HG03565 (cell line): ENCODE results near the gene CORO2A.

Experiments used
- ATAC-seq: cut with Tn5 transposase; IDR thresholded peaks from one replicate; pipeline ENCODE4 v1.9.1; 2021; ENCODE audit warnings: mild to moderate bottlenecking, moderate library complexity; ENCODE audit not compliant: unreplicated experiment

CORO2A gene

DNA sequence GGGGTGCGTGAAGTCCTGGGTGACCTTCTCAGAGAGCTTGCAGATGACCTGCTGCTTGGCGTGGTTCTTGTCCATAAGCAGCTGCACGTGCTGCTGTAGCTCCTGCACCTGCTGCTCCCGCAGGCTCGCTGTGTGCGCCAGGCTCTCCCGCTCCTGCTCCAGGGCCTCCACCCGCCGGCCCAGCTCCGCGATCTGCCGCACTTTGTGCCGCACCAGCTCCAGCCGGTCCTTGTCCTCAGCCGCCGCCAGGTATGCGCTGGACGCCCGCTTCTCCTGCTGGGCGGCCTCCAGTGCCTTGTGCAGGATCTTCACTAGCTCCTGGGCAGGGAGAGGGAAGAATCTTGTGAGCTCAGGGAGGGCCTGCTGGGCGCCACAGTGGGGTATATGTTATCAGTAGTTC is 28.5 kb upstream of the CORO2A start:
- no peak for ATAC-seq

DNA sequence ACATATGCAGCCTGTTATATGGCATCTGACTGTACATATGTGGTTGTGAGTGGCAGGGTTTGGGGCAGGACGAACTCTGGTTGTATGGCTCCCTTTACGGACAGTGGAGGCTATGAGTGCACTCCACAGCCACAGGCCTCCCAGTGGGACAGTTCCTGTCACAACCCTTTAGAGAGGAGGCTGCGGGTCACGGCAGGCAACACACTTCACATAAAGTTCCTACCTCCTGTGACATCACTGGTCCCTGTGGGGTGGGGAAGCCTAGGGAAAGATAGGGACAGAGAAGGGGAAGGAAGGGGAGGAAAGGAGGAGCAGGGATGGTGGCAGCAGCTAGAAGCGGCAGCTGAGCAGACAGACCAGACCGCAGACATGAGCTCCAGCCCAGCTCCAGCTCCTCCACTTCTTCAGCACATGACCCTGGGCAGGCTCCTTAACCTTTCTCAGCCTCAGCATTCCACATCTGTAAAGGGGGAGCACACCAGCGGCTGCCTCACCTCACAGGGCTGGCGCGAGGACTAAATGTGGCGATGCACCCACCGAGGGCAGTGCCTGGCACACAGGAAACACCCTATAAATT is 27.4 kb upstream of the CORO2A start:
- no peak for ATAC-seq

GRCh38 chr9:98219364-98219716 is 26.9 kb upstream of the CORO2A start:
- ATAC-seq, result no peak

DNA sequence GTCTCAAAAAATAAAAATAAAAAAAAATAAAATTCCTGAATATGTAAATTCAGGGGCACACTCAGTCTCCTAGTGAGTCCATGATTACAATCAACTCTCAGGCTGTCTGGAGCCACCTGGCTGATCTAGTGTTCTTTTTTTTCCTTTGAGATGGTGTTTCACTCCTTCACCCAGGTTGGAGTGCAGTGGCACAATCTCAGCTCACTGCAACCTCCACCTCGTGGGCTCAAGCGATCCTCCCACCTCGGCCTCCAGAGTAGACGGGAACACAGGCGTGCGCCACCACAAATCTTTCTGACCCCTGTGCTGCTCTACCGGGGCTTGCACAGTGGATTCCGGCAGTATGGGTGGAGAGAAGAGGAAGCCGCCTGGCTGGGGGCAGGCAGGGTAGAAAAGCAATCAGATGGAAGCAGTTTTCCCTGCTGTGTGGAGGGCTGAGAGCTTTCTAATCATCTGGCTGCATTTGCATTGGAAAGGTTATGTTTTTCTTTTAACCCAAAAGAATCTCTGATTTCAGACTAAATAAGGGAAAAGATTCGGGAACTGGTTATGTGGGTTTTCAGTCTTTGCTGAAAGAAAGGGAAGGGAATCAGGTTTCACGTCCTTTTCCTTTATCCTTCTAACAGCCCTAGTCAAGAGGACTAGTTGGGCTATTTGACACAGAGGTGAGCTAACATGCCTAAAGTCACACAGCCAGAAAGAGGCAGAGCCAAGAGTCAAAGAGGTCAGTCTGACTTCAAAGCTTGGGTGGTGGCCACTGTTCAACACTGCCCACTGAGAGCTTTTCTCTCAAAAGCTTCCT is 26.3 kb upstream of the CORO2A start:
- ATAC-seq, result no peak

DNA sequence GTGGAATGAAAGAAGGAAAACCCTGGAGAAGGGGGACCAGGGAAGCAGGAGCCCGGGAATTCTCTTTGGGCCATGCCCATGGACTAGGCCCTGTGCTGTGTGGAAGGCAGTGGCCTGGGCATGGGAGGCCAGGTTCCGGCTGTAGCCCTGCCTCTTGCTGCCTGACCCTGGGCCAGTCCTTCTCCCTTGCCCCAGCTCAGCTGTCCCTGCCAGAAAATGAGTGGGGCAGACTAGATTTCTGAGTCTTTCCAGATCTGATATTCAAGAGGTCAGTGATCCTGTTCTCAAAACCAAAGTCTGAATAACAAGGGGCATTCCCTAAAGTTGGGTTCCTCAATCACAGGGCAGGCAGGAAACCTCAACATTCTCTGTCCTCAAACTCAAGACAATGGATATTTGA is 24.8 kb upstream of the CORO2A start:
- ATAC-seq, result no peak

GRCh38 chr9:98216391-98216790 is 24.0 kb upstream of the CORO2A start:
- no peak for ATAC-seq

DNA sequence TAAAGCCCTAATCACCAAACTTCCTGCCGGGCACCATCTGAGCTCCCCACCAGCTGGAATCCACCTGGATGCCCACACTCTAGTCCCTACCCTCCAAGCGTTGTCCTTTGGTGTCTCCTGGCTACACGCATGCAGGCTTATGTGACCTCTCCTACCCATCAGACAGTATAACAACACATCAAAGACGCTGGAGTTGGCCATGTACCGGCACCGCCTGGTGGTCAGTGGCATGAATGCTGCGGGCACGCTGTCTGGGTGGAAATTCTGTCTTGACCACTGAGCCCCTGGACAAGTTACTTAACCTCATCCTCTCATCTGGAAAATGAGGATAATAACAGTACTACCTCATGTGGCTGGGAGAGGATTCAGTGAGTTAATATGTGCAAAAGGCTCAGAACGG is 23.4 kb upstream of the CORO2A start:
- no peak for ATAC-seq

DNA sequence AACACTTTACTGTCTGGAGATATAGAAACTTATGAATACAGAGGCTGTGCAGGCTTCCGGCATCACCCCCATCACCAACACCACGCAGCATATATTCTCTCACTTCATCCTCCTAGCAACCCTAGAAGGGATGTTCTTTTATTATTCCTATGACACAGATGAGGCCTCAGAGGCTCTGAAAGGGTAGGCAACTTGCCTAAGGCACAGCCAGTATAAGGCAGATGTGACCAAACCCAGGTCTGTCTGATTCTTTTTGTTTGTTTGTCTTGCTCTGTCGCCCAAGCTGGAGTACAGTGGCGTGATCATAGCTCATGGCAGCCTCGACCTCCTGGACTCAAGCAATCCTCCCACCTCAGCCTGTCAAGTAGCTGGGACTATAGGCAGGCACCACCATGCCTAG is 22.8 kb upstream of the CORO2A start:
- ATAC-seq, result no peak

DNA sequence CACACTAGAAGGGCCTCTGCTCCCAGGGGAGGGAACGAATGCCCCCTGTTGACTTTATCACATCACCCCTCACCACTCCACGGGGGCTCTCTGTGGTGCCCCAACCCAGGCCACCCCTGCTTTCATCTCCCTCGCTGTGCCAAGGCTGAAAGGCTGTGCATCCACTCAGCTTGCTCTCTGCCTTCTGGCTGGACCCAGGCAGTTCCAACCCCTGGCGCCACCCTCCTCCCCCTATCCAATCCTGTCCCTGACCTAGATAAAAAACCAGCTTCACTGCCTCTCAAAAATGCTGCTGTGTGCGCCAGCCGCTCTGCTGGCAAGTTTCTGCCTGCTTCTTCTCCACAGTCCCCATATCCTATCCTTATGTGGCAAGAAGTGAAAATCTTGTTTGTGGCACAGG is 22.4 kb upstream of the CORO2A start:
- no peak for ATAC-seq

DNA sequence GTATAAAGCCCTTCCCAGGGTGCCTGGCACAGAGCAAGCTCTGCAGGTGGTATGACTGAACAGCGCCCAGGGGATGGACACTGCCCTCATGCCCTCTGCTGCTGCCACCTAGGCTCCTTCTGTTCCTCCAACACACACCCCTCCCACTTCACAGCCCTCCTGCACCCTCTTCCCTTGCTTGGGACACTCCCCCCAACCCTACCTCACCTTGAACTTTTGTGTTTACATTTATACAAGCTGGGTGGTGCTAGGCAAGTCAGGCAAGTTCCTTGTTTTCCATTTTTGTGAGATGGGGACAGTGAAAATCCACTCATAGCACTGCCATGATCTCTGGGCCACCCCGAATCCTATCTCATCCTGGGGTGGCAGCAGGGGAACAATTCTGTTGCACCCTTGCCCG is 18.8 kb upstream of the CORO2A start:
- no peak for ATAC-seq

DNA sequence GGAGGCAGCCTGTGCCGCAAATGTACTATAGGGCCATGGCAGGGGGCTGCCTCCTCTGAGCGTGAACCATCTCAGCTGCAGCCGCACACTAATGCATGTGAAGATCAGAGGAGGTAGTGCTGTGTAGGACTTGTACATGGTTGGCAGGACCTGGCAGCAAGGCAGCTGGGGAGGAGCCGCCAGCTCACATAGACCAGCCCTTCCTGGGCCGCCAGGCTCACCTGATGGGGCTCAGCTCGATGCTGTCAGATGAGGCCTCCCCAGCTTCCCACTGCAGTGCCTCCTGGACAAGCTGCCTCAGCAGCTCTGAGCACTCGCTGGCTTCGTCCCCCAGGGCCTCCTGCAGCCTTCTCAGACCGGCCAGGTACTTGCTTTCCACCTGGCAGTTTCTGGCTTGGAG is 18.0 kb upstream of the CORO2A start:
- no peak for ATAC-seq

DNA sequence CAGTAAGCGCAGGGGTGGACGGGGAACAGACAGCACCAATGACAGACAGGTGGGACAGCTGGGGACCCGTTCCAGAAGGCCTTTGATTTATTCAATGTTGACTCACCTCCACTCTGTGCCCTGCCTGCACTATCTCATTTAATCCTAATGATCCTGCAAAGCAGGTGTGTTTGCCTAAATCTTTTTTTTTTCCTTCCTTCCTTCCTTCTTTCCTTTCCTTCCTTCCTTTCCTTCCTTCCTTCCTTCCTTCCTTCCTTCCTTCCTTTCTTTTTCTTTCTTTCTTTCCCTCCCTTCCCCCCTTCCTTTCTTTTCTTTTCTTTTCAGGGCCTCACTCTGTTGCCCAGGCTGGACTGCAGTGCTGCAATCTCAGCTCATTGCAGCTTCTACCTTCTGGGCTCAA is 17.1 kb upstream of the CORO2A start:
- no peak for ATAC-seq

GRCh38 chr9:98208635-98209034 is 16.2 kb upstream of the CORO2A start:
- ATAC-seq, result no peak

DNA sequence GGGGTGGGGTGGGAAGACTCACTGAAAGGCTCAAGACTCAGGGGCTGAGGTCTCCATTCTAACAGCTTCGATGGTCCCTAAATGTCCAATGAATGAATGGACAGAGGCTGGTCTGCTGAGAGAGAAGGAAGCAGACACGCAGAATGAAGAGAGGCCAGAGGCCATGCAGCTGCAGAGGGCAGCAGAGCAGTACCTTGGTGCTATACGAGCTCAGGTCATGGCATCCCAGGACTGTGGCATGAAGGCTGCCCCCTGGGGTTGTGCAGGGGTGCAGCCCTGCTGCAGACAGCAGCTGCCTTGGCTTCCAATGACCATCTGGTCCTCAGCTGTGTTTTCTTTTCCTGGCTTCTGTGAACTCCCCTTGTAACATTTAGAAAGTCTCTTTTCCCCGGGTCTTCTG is 15.2 kb upstream of the CORO2A start:
- no peak for ATAC-seq

GRCh38 chr9:98206754-98207153 is 14.3 kb upstream of the CORO2A start:
- no peak for ATAC-seq

DNA sequence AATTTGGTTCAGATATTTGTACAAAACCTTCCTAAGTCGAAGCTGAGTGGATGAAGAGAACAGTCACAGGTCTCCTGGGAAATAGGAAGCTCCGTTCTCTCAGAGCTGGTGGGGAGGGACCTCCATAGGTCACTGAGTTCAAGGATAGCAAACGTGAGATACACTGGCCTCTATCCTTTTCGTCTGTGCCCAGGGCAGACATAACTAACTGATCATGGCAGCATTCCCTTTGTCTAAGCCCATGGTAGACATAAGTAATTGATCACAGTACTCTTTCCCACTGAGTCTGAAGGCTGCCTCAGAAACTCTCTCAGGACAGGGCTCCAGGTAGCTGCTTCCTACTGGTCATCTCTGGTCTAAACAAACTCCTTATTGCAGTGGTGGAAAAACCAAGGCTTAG is 12.3 kb upstream of the CORO2A start:
- no peak for ATAC-seq

- ATAC-seq, result no peak
These were observed 10.7 kb upstream of the CORO2A start for GRCh38 chr9:98203153-98203552.

GRCh38 chr9:98202252-98202651 is 9.8 kb upstream of the CORO2A start:
- ATAC-seq, result no peak

- ATAC-seq, result no peak
These were observed 9.3 kb upstream of the CORO2A start for GRCh38 chr9:98201749-98202148.

- ATAC-seq, result no peak
These were observed 8.7 kb upstream of the CORO2A start for GRCh38 chr9:98201102-98201501.

DNA sequence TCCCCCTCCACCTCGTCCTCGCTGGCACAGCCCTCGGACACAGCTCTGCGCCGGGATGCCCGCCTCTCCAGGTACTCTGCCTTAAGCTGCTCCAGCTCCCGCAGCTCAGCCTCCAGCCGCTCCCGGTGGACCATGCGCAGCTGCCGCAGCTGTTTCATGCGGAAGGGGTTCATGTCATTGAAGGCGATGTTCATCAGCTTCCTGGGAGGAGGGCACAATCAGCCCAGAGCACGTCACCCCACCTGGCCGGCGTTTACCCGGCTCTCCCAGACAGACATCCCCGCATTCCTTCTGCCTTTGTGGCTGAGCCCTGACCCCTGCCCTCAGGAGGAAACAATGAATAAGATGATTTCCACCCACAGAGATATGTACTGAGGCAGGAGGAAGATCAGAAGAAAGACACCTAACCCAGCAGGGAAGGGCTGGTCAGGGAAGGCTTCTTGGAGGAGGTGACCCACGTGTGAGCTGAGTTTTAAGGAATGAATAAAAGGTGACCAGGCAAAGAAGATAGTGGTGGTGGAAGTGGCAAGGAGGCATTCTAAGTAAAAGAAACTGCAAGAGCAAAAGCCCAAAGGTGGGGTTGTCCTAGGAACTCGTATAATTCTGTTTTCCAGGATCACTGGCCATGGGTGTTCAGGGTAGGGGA is 7.1 kb upstream of the CORO2A start:
- no peak for ATAC-seq

DNA sequence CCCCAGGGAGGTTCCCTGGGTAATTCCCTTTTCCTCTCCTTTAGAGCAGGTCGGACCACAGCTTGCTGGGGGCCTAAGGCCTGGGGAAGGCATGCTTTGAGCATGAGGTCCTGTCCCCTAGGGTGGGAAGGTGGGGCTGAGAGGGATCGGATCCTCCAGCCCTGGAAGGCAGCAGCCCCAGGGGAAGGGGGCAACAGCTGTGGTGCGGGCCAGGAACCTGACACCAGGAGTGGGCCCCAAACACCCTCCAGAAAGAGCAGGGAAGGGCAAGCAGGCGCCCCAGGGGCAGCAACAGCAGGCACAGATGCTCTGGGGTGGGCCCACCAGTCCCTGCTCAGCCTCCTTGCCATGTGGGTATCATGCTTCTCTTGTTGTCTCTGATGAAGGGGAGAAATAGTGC is 3.2 kb upstream of the CORO2A start:
- ATAC-seq, result no peak
